ENCODE measurements around the gene ZNF311.

Gene ZNF311

GRCh38 chr6:29005183-29005885 lies at the start of gene ZNF311:
Gene ZNF311, minus strand, starts transcription at chr6:29005315. Its CDS starts 1,361 bp downstream, at chr6:29003954.
- FAIRE-seq (no peak), DNase-seq (ENCODE audit: low spot score) (peak; percentile 79)

- FAIRE-seq (no peak), DNase-seq (ENCODE audit: low spot score) (no peak)
These were observed 46.6 kb upstream of the ZNF311 start for GRCh38 chr6:29051680-29052079.

GRCh38 chr6:29045075-29045474 lies 40.0 kb upstream of the ZNF311 start, which contains the start of gene OR2W1:
Gene OR2W1, minus strand, starts transcription at chr6:29045175. Its CDS starts 0 bp downstream, at chr6:29045175.
- FAIRE-seq: no peak
- no peak for DNase-seq (ENCODE audit: low spot score)

- no peak for FAIRE-seq
- no peak for DNase-seq (ENCODE audit: low spot score)
These were observed 30.8 kb upstream of the ZNF311 start for GRCh38 chr6:29035951-29036350.

GRCh38 chr6:29028821-29029220 lies 23.7 kb upstream of the ZNF311 start:
- no peak for FAIRE-seq
- no peak for DNase-seq (ENCODE audit: low spot score)

GRCh38 chr6:29025927-29026585 lies 20.9 kb upstream of the ZNF311 start:
- FAIRE-seq: no peak
- no peak for DNase-seq (ENCODE audit: low spot score)

- no peak for DNase-seq (ENCODE audit: low spot score)
- FAIRE-seq: no peak
These were observed 16.3 kb upstream of the ZNF311 start for GRCh38 chr6:29021434-29021833.

- DNase-seq (ENCODE audit: low spot score): no peak
- no peak for FAIRE-seq
These were observed 14.5 kb upstream of the ZNF311 start for GRCh38 chr6:29019629-29020028.

- FAIRE-seq (no peak), DNase-seq (ENCODE audit: low spot score) (no peak)
These were observed 12.3 kb upstream of the ZNF311 start for GRCh38 chr6:29017428-29017802.

- peak; percentile 58 for DNase-seq (ENCODE audit: low spot score)
- FAIRE-seq: no peak
These were observed 11.7 kb upstream of the ZNF311 start for GRCh38 chr6:29016559-29017427.

- no peak for DNase-seq (ENCODE audit: low spot score)
- FAIRE-seq: no peak
These were observed 9.9 kb upstream of the ZNF311 start for GRCh38 chr6:29014729-29015608.

- no peak for FAIRE-seq
- peak; percentile 67 for DNase-seq (ENCODE audit: low spot score)
These were observed 6.2 kb upstream of the ZNF311 start for GRCh38 chr6:29011276-29011734.

GRCh38 chr6:29009358-29009757 lies 4.2 kb upstream of the ZNF311 start:
- no peak for FAIRE-seq
- DNase-seq (ENCODE audit: low spot score): no peak

- DNase-seq (ENCODE audit: low spot score) (no peak), FAIRE-seq (no peak)
These were observed 3.0 kb upstream of the ZNF311 start for GRCh38 chr6:29008089-29008488.

- no peak for FAIRE-seq
- no peak for DNase-seq (ENCODE audit: low spot score)
These were observed 8.1 kb downstream of the ZNF311 start for GRCh38 chr6:28996844-28997510.

GRCh38 chr6:28995093-28995650 lies 9.9 kb downstream of the ZNF311 start:
- DNase-seq (ENCODE audit: low spot score) (no peak), FAIRE-seq (no peak)

GRCh38 chr6:28988536-28989311 lies 16.4 kb downstream of the ZNF311 start:
- DNase-seq (ENCODE audit: low spot score): peak; percentile 86
- FAIRE-seq: peak; percentile 92

- FAIRE-seq: no peak
- DNase-seq (ENCODE audit: low spot score): peak; percentile 89
These were observed 19.5 kb downstream of the ZNF311 start for GRCh38 chr6:28985462-28986164.

GRCh38 chr6:28983838-28984237 lies 21.3 kb downstream of the ZNF311 start:
- FAIRE-seq (no peak), DNase-seq (ENCODE audit: low spot score) (no peak)

Data from urothelium cell line (cell line).